Heart left ventricle (tissue), 16 donors: ENCODE results near the gene TEK. TPM values are rescaled to one million over a fixed set of nuclear protein-coding genes. Genes with fewer than 3 reads are reported as not detected.

ENCODE experiments used
- ATAC-seq, 4 donors: fragments of 200-7000 bp; cut with Tn5 transposase; one replicate each; pipeline ENCODE4 v1.9.1; 2020 to 2022; ENCODE audit warnings: moderate library complexity in 4 of 4, mild to moderate bottlenecking in 3 of 4, moderate number of reproducible peaks in 1 of 4
- DNase-seq, 5 donors: peaks; one replicate each; pipeline ENCODE4 v3.0.0-alpha.2; 2020
- H3K27ac ChIP-seq, 12 donors: fragments of 200-600 bp; sonication (generic) in 4 of 12; one replicate each; pipeline versions ENCODE4 v1.5.0 to v1.8.0; 2016 to 2022; ENCODE audit warnings: mild to moderate bottlenecking in 2 of 12
- H3K27me3 ChIP-seq, 9 donors: fragments of 200-600 bp; sonication (generic) in 2 of 9; one replicate each; pipeline versions ENCODE4 v1.5.1 to v1.8.0; 2016 to 2022; ENCODE audit warnings: mild to moderate bottlenecking in 3 of 9
- H3K36me3 ChIP-seq, 9 donors: fragments of 200-600 bp; sonication (generic) in 2 of 9; one replicate each; pipeline versions ENCODE4 v1.5.0 to v1.8.0; 2018 to 2022; ENCODE audit warnings: mild to moderate bottlenecking in 2 of 9
- H3K4me1 ChIP-seq, 12 donors: fragments of 200-600 bp; sonication (generic) in 4 of 12; one replicate each; pipeline versions ENCODE4 v1.5.0 to v1.8.0; 2016 to 2022; ENCODE audit warnings: mild to moderate bottlenecking in 3 of 12
- H3K4me3 ChIP-seq, 12 donors: fragments of 200-600 bp; sonication (generic) in 4 of 12; one replicate each; pipeline versions ENCODE4 v1.5.0 to v1.8.0; 2017 to 2022; ENCODE audit warnings: mild to moderate bottlenecking in 9 of 12, moderate library complexity in 4 of 12
- H3K9me3 ChIP-seq, 12 donors: fragments of 200-600 bp; sonication (generic) in 4 of 12; one replicate each; pipeline versions ENCODE4 v1.5.0 to v1.8.0; 2016 to 2022; ENCODE audit warnings: mild to moderate bottlenecking in 1 of 12
- POLR2A ChIP-seq, 2 donors: fragments of 450-650 bp; IDR thresholded peaks; one replicate each; pipeline ENCODE4 v1.6.1; 2017; ENCODE audit warnings: antibody characterized with exemption in 2 of 2, mild to moderate bottlenecking in 2 of 2, moderate library complexity in 2 of 2
- WGBS, 4 donors: extraction: QIAGEN DNeasy Blood & Tissue Kit in 2 of 4; methylation state at CpG; one replicate each; pipeline versions ENCODE4 v1.1.5 to v1.1.7; 2013 to 2018; 5-methylcytosine and 5-hydroxymethylcytosine counted together
- intact Hi-C, 10 donors: fragments of 100-400 bp; cut with DNase I; formaldehyde crosslinking; loops; one replicate each; pipeline versions ENCODE4 v1.11.1 to v1.14.2; 2022
- polyA plus RNA-seq, 2 donors: library from polyadenylated mRNA; stranded (reverse); fragments of 200-250 nt; gene quantifications; one replicate each; pipeline ENCODE4 v1.2.3, GENCODE V29; 2013
- total RNA-seq, 9 donors: library from RNA; depleted of rRNA in 2 of 9; stranded (reverse); fragments of >200 nt in 2 of 9; fragmentation: NEBNext Ultra II Directional in 3 of 9; extraction: Animal tissue kit (Norgen Biotek cat#: 25700) in 3 of 9; gene quantifications; one replicate each; pipeline versions ENCODE4 v1.1.0 to v1.2.4, GENCODE V29; 2016 to 2023
- TF ChIP-seq, protein P1 (sequence below), 12 donors: fragments of 200-600 bp; sonication (generic) in 4 of 12; IDR thresholded peaks; one replicate each; pipeline versions ENCODE4 v1.5.0 to v1.8.0; 2018 to 2022; ENCODE audit warnings: antibody characterized with exemption in 12 of 12, mild to moderate bottlenecking in 5 of 12
- donor health status: ischemic (EF 13 %, LVEDD 7.1; RV severe dilation, severe dysfunction).
- donor health status: healthy with polysubstance abuse.
- donor health status: DM: no; HTN: yes; CAD: no.
- donor health status: DM: no; HTN: no; CAD: no.
- donor health status: ischemic (EF 25% LVEDD 6.9; RV normal size, moderate dysfunction).
- donor health status: ischemic (EF 25% LVEDD 5.7; RV mildly dilated, moderate dysfunction).
- donor health status: healthy.
- donor health status: DM: yes; HTN: yes; CAD: no.
- donor health status: ischemic (EF 35%, LVEDD 5.7; RV mildly dilated, moderate dysfunction).
- donor health status: nonischemic (EF 11% LVEDD 7.7; RV severe dilation, severe dysfunction).
- donor health status: DM: yes; HTN: yes; CAD: no.
- donor health status: PGD.
- donor health status: ischemic (EF 29% LVEDD 5.4; RV normal size, mild dysfunction).
- donor health status: nonischemic (EF 23%, LVEDD 6.1; RV moderate dilation, normal function).

TEK gene
- total and polyA plus RNA-seq, 11 donors: 6.4 to 36.5 (median 19.0) TPM

DNA sequence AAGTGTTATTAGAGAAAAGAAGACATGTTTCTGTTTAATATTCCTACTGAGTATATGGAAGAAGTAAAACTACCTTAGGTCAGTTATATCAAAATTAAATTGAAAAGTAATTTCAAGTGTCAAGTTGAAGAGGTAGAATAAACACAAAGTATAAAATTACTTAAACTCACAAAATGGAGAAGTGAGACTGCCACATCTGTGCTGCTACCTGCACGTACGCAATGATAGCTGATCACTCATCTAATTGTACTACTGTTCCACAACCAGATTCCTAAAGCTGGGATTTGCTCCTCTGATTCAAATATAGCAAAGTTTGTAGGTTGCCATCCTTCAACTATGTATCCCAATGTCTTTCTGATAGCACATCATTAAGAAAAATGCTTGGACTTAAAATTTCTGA, 163.1 kb downstream of the TEK start:
- H3K27me3 ChIP-seq: no peaks in the 10 kb centered on the region
- no peaks in the 10 kb centered on the region for H3K36me3 ChIP-seq
- H3K9me3 ChIP-seq: no peaks in the 10 kb centered on the region
- DNase-seq (no peak), ATAC-seq (no peak)
- 91 to 95% (median 94%) methylated on average over 2 of the region's 2 CpGs for WGBS, 4 donors
- no peak overlapping the region for H3K27ac ChIP-seq
- no peak overlapping the region for H3K4me3 ChIP-seq
- intact Hi-C loops: loop anchor here in 2 of 10 donors (10.0 kb wide), 1 partner anchor 527 kb away; no protein-coding TSS in a partner anchor
- no peak for TF ChIP-seq POLR2A (IDR thresholded peaks at IDR 0.05)
- TF ChIP-seq, protein P1, sequence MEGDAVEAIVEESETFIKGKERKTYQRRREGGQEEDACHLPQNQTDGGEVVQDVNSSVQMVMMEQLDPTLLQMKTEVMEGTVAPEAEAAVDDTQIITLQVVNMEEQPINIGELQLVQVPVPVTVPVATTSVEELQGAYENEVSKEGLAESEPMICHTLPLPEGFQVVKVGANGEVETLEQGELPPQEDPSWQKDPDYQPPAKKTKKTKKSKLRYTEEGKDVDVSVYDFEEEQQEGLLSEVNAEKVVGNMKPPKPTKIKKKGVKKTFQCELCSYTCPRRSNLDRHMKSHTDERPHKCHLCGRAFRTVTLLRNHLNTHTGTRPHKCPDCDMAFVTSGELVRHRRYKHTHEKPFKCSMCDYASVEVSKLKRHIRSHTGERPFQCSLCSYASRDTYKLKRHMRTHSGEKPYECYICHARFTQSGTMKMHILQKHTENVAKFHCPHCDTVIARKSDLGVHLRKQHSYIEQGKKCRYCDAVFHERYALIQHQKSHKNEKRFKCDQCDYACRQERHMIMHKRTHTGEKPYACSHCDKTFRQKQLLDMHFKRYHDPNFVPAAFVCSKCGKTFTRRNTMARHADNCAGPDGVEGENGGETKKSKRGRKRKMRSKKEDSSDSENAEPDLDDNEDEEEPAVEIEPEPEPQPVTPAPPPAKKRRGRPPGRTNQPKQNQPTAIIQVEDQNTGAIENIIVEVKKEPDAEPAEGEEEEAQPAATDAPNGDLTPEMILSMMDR (IDR thresholded peaks at IDR 0.05): no peak
- H3K4me1 ChIP-seq: peaks cover 0 to 8% (median 0%) of the 10 kb centered on the region in 12 donors

DNA sequence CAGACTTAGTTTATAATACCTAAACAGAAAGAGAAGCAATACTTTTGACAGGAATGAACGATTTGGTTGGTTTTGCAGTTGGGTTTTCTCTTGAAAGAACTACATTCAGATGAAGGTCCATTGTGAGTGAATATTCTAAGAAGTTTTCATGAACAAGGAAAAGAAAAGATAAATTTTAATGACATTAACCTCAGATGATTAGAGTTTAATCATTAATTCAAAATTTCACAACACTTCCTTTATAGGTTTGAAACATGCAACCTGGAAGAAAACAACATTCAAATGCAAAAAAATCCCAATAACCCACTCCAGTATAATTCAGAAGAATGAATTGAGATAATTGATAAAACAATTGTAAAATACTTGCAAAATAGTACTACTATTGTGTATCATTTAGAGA, 164.2 kb downstream of the TEK start:
- intact Hi-C loops: loop anchor here in 2 of 10 donors (10.0 kb wide), 1 partner anchor 528 kb away; no protein-coding TSS in a partner anchor
- Histone ChIP-seq H3K4me3 (no peak overlapping the region), H3K27me3 (no peaks in the 10 kb centered on the region), H3K9me3 (no peaks in the 10 kb centered on the region), H3K4me1 (peaks cover 0 to 8% (median 0%) of the 10 kb centered on the region in 12 donors), H3K36me3 (no peaks in the 10 kb centered on the region), H3K27ac (no peak overlapping the region)
- no peak for DNase-seq
- TF ChIP-seq, protein P1 (IDR thresholded peaks at IDR 0.05): no peak
- 82 to 89% (median 87%) methylated on average over 1 of the region's 1 CpG for WGBS, 4 donors
- no peak for ATAC-seq

DNA sequence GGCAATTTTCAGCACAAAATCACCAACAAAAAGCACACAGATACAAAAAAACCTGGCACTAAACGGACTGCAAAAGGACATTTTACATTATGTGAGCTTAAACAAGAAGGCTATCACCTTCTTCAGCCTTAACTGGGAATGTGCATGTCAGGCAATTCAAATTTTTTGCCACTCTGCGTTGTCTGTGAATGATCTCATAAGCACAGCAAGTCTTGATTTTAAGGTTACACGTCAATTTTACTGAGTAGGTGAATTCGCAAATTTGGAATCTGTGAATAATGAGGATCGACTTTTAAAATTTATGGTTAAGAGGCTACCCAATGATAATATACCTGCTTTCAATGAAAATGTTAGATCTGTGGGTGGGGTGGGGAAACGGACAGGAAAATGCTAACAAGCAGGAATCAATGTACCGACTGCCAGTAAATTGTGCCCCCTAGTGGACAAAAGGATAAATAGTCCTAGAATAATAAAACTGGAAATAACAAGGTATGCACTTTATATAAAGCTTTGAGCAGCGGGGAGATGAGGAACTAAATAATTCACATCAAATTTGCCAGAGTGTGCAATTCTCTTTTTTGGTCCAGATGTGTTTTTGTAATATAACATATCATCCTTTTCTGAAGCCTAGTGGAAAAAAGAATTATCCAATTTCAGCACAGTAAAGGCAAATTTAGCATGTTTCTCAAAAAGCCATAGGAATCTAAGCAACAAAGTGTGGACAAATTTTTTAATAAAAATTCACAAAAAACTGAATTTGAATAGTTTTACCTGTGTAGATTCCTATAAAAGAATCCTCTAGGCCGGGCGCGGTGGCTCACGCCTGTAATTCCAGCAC, 167.4 kb downstream of the TEK start:
- 39 to 43% (median 41%) methylated on average over 12 of the region's 12 CpGs for WGBS, 4 donors
- H3K9me3 ChIP-seq: no peaks in the 10 kb centered on the region
- H3K4me3 ChIP-seq: peak overlapping the region in 3 of 12 donors; percentile 11 to 22 (median 13)
- H3K4me1 ChIP-seq: peaks cover 0 to 19% (median 0%) of the 10 kb centered on the region in 12 donors
- no peaks in the 10 kb centered on the region for H3K36me3 ChIP-seq
- intact Hi-C loops: loop anchor here in 8 of 10 donors (1.0 to 10.0 kb wide), 6 partner anchors 242 to 532 kb away; no protein-coding TSS in a partner anchor
- no peaks in the 10 kb centered on the region for H3K27me3 ChIP-seq
- TF ChIP-seq POLR2A (IDR thresholded peaks at IDR 0.05): no peak
- TF ChIP-seq, protein P1 (IDR thresholded peaks at IDR 0.05): peak; percentile 55 to 92 (median 80)
- no peak for DNase-seq
- peak in 1 of 4 donors; percentile 56 for ATAC-seq
- H3K27ac ChIP-seq: no peak overlapping the region

DNA sequence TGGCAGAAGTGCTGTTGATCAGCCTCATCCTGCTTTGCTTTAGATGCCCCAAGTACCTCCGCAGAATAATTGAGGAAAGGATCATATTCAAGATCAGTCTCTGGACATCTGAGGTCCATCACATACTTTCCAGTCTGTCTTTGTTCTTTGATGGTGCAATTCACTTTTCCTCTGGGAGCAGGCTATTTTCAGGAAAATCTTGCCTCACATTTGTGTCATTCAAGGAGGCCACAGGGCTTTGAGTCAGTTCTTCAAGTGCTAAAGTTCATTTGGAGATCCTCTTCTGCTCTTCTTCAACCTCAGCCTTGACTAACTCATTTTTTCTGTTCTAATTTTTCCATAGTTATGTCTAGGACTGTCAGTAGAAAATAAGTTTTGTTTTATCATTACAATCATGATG, 169.3 kb downstream of the TEK start:
- no peaks in the 10 kb centered on the region for H3K9me3 ChIP-seq
- peaks cover 0 to 20% (median 0%) of the 10 kb centered on the region in 12 donors for H3K4me1 ChIP-seq
- DNase-seq: no peak
- no peaks in the 10 kb centered on the region for H3K27me3 ChIP-seq
- no peaks in the 10 kb centered on the region for H3K36me3 ChIP-seq
- TF ChIP-seq, protein P1 (IDR thresholded peaks at IDR 0.05): no peak
- no peak for TF ChIP-seq POLR2A (IDR thresholded peaks at IDR 0.05)
- intact Hi-C loops: loop anchor here in 5 of 10 donors (5.0 to 10.0 kb wide), 3 partner anchors 246 to 534 kb away; no protein-coding TSS in a partner anchor
- WGBS, 4 donors: 75 to 95% (median 86%) methylated on average over 1 of the region's 1 CpG
- ATAC-seq: no peak
- H3K4me3 ChIP-seq: no peak overlapping the region
- H3K27ac ChIP-seq: no peak overlapping the region
